HT1080 (cell line): ENCODE measurements around the gene HIBADH. TPM values are rescaled to one million over a fixed set of nuclear protein-coding genes. Genes with fewer than 3 reads are reported as not detected.

Experiments used
- DNase-seq: peaks from one replicate; pipeline ENCODE4 v3.0.0-alpha.2; 2015; ENCODE audit warnings: low read depth
- polyA plus RNA-seq, 2 experiments: library from polyadenylated mRNA; depleted of rRNA; stranded (reverse); fragments of >200 nt; gene quantifications; 2 replicates each; pipeline ENCODE4 v1.2.3, GENCODE V29; 2015
- total RNA-seq: library from RNA; depleted of rRNA; stranded (reverse); fragments of >200 nt; shearing (Covaris generic); gene quantifications from 2 replicates; pipeline ENCODE4 v1.2.3, GENCODE V29; 2014; rRNA removed

The HIBADH gene
- 33.4 and 36.8 TPM in 2 replicates for total RNA-seq
- 84.0 and 91.1 TPM in 2 replicates for polyA plus RNA-seq (2015; cell fraction: cytosol; rRNA removed)
- polyA plus RNA-seq (2015; cell fraction: nucleus; rRNA removed): 46.9 and 48.2 TPM in 2 replicates

- DNase-seq: peak; percentile 99
Observed at GRCh38 chr7:27662490-27663205, at the start of gene HIBADH. TSS of gene HIBADH (minus strand) at chr7:27662883. CDS start at chr7:27662788, 95 bp downstream.

GRCh38 chr7:27712217-27712616 is 49.5 kb upstream of the HIBADH start:
- no peak for DNase-seq

- DNase-seq: peak; percentile 68
Observed at GRCh38 chr7:27709137-27710075, 46.7 kb upstream of the HIBADH start.

- no peak for DNase-seq
Observed at GRCh38 chr7:27708485-27708884, 45.8 kb upstream of the HIBADH start.

- no peak for DNase-seq
Observed at GRCh38 chr7:27705200-27705594, 42.5 kb upstream of the HIBADH start.

GRCh38 chr7:27704422-27705199 is 41.9 kb upstream of the HIBADH start:
- no peak for DNase-seq

GRCh38 chr7:27703181-27703580 is 40.5 kb upstream of the HIBADH start:
- no peak for DNase-seq

- no peak for DNase-seq
Observed at GRCh38 chr7:27700501-27700900, 37.8 kb upstream of the HIBADH start.

GRCh38 chr7:27699751-27700150 is 37.1 kb upstream of the HIBADH start:
- DNase-seq: no peak

GRCh38 chr7:27697861-27698430 is 35.3 kb upstream of the HIBADH start:
- peak; percentile 63 for DNase-seq

- DNase-seq: no peak
Observed at GRCh38 chr7:27695096-27695495, 32.4 kb upstream of the HIBADH start.

- no peak for DNase-seq
Observed at GRCh38 chr7:27693794-27694193, 31.1 kb upstream of the HIBADH start.

- no peak for DNase-seq
Observed at GRCh38 chr7:27690649-27691048, 28.0 kb upstream of the HIBADH start.

GRCh38 chr7:27689591-27690164 is 27.0 kb upstream of the HIBADH start:
- peak; percentile 37 for DNase-seq

- DNase-seq: no peak
Observed at GRCh38 chr7:27689150-27689549, 26.5 kb upstream of the HIBADH start.

GRCh38 chr7:27688646-27689045 is 26.0 kb upstream of the HIBADH start:
- no peak for DNase-seq

- DNase-seq: no peak
Observed at GRCh38 chr7:27688056-27688455, 25.4 kb upstream of the HIBADH start.

GRCh38 chr7:27686315-27686714 is 23.6 kb upstream of the HIBADH start:
- DNase-seq: peak; percentile 76

GRCh38 chr7:27685893-27686292 is 23.2 kb upstream of the HIBADH start:
- DNase-seq: no peak

- DNase-seq: peak; percentile 46
Observed at GRCh38 chr7:27685209-27685608, 22.5 kb upstream of the HIBADH start.

- peak; percentile 43 for DNase-seq
Observed at GRCh38 chr7:27684491-27684890, 21.8 kb upstream of the HIBADH start.
